ENCODE results near the gene SLC25A25. TPM values are rescaled to one million over a fixed set of nuclear protein-coding genes. Genes with fewer than 3 reads are reported as not detected.
A peak's percentile ranks its signal among the peaks of the same experiment; 100 is the strongest.

SLC25A25 gene
- total RNA-seq, 1 donor from 2014 or later, result 16.8 TPM

DNA sequence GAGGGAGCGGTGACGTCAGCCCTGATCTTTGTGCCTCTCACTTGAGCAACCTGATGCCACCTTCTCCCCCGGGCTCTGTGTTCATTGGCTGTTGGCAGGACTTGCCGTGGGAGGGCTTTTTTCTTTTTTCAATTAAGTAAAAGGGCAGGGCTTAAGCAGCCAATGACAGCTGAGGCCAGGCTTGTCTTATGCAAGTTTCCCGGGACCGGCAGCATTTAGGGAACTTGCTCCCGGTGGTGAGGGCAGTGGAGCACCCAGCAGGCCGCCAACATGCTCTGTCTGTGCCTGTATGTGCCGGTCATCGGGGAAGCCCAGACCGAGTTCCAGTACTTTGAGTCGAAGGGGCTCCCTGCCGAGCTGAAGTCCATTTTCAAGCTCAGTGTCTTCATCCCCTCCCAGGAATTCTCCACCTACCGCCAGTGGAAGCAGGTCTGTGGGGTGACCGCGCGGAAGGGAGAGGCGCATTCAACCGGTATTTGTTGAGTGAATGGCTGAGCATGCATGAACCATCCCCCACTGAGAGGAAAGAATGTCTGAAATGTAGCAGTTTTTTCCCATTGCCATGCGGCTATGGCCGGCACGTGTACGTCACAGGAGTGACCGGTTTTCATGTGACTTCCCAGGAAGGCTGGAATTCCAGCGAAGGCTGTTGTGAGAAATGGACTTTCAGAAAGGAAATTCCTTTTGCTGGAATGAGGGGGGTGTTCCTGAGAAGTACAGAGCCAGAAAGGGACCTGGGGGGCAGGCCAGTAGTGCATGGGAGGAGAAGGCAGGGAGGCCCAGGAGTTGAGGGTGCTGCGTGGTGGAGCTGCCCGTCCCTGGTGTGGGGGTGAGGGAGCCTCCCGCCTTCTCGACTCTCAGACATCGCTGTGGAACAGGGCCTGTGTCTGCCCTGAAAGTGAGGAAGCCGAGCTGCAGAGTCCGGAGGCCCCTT lies 30.5 kb downstream of the SLC25A25 start:
- Mint-ChIP-seq H3K4me1 (peaks cover 42% of the 10 kb centered on the region), H3K4me3 (peak overlapping the region; percentile 86), H3K36me3 (ENCODE audit: low read depth) (no peaks in the 10 kb centered on the region), H3K27me3 (ENCODE audit: low read depth) (no peaks in the 10 kb centered on the region), H3K27ac (ENCODE audit: unreplicated experiment) (peak overlapping the region; percentile 99), H3K9me3 (no peaks in the 10 kb centered on the region)
- TF ChIP-seq, protein P1, sequence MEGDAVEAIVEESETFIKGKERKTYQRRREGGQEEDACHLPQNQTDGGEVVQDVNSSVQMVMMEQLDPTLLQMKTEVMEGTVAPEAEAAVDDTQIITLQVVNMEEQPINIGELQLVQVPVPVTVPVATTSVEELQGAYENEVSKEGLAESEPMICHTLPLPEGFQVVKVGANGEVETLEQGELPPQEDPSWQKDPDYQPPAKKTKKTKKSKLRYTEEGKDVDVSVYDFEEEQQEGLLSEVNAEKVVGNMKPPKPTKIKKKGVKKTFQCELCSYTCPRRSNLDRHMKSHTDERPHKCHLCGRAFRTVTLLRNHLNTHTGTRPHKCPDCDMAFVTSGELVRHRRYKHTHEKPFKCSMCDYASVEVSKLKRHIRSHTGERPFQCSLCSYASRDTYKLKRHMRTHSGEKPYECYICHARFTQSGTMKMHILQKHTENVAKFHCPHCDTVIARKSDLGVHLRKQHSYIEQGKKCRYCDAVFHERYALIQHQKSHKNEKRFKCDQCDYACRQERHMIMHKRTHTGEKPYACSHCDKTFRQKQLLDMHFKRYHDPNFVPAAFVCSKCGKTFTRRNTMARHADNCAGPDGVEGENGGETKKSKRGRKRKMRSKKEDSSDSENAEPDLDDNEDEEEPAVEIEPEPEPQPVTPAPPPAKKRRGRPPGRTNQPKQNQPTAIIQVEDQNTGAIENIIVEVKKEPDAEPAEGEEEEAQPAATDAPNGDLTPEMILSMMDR (conservative IDR thresholded peaks at IDR 0.05), result no peak
- DNase-seq (ENCODE audit: low read depth, low spot score), result peak; percentile 71

DNA sequence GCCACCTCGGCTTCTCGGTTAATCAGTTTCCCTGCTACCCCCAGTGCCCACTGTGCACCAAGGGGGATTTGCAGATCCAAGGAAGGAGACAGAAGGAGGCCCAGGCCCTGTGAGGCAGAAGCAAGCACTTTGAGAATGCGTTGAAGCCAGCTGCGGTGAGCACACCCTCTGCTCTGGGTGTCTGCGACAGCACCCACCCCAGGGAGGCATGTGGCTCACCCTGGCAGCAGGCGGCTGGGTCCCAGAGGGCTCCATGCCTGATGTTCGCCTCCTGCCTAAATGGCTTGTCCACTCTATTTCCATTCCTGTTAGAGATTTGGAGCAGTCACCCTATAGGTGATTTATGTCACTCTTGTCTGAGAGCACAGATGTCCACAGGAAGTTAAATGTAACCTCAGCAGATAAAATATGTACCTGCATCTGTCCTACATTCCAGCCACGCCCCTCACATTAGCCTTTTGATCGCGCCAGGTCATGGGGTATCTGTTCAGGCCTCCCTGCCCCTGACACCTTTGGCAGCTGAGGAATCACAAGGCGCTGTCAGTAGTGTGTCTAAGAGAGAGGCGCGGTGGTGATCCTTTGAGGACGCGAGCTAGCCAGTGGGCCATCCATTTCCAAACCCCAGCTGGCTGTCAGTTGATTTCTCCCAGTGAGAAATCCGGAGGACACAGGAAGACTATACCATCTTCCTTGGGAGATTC lies 31.3 kb downstream of the SLC25A25 start:
- H3K9me3 Mint-ChIP-seq, result no peaks in the 10 kb centered on the region
- no peak for DNase-seq (ENCODE audit: low read depth, low spot score)
- no peaks in the 10 kb centered on the region for H3K27me3 Mint-ChIP-seq (ENCODE audit: low read depth)
- H3K36me3 Mint-ChIP-seq (ENCODE audit: low read depth), result no peaks in the 10 kb centered on the region
- peak overlapping the region; percentile 99 for H3K27ac Mint-ChIP-seq (ENCODE audit: unreplicated experiment)
- H3K4me1 Mint-ChIP-seq, result peaks cover 37% of the 10 kb centered on the region
- H3K4me3 Mint-ChIP-seq, result peak overlapping the region; percentile 86
- TF ChIP-seq, protein P1 (conservative IDR thresholded peaks at IDR 0.05), result no peak

DNA sequence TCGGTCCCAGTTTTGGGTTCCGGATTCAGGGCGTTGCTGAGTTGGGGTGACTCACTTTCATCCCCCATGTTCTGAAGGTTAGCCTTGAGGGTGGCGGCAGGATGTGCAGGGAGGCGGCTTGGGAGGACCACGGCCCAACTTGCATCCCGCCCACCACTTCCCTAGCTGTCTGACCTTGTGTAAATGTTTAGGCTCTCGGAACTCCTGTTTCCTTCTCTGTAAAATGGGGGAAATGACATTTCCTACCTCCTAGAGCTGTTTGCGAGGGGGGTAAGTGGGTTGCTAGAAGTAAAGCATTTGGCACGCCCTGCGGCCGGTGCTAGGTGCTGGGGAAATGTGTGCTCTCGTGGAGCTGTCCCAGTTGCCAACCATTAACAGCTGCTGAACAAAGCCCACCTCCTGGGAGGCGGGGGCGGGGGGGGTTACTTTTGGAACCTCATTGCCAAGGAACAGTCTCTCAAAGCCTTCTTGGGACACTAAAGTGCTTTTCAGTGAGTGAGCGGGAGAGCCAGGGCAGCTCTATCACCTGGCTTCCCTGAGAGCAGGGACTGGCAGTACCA lies 32.0 kb downstream of the SLC25A25 start:
- Mint-ChIP-seq H3K36me3 (ENCODE audit: low read depth) (no peaks in the 10 kb centered on the region), H3K4me1 (peaks cover 31% of the 10 kb centered on the region), H3K27ac (ENCODE audit: unreplicated experiment) (no peak overlapping the region), H3K9me3 (no peaks in the 10 kb centered on the region), H3K27me3 (ENCODE audit: low read depth) (no peaks in the 10 kb centered on the region), H3K4me3 (peak overlapping the region; percentile 34)
- TF ChIP-seq, protein P1 (conservative IDR thresholded peaks at IDR 0.05), result no peak
- DNase-seq (ENCODE audit: low read depth, low spot score), result no peak

DNA sequence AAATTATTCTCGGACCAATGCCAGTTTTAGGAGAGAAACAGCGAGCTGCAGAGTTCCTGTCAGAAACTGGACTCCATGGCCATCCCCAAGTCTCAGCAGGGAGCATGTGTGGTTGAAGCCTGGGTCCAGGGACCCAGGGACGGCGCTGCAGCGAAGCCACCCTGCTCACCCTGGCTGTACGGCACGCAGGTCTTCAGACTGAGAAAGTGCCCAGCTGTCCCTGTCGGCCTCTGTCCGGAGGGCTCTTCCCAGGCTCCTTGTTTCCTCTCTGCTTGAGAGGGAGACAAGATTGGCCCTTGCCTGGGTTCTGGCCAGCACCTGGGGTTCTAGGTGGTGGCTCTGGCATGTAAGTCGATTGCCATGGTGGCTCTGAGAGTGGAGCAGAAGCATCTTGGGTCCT lies 32.5 kb downstream of the SLC25A25 start:
- Mint-ChIP-seq H3K27ac (ENCODE audit: unreplicated experiment) (no peak overlapping the region), H3K36me3 (ENCODE audit: low read depth) (no peaks in the 10 kb centered on the region), H3K9me3 (no peaks in the 10 kb centered on the region), H3K27me3 (ENCODE audit: low read depth) (no peaks in the 10 kb centered on the region), H3K4me1 (peaks cover 31% of the 10 kb centered on the region), H3K4me3 (no peak overlapping the region)
- TF ChIP-seq, protein P1 (conservative IDR thresholded peaks at IDR 0.05), result no peak
- DNase-seq (ENCODE audit: low read depth, low spot score), result no peak

DNA sequence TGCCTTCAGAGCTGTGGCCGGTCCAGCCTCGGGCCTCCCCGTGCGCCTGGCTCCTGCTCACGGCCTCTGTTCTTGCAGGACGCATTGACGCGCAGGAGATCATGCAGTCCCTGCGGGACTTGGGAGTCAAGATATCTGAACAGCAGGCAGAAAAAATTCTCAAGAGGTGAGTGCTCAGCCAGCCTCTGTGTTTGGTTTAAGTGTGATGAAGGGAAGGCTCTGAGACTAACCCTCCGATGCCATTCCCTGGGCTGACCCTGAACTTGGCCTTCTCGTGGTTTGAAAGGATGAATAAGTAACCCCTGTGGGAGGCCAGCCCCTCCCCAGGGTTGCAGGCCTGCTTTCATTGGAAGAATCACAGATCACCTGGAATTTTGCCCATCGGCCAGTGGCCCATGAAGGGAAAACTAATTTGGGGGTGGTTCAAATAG lies 33.2 kb downstream of the SLC25A25 start:
- Mint-ChIP-seq H3K36me3 (ENCODE audit: low read depth) (no peaks in the 10 kb centered on the region), H3K4me1 (peaks cover 31% of the 10 kb centered on the region), H3K27ac (ENCODE audit: unreplicated experiment) (no peak overlapping the region)

More for the DNA sequence above, 33.2 kb downstream of the SLC25A25 start:
- Mint-ChIP-seq H3K27me3 (ENCODE audit: low read depth) (no peaks in the 10 kb centered on the region), H3K9me3 (no peaks in the 10 kb centered on the region), H3K4me3 (peak overlapping the region; percentile 3)
- TF ChIP-seq, protein P1 (conservative IDR thresholded peaks at IDR 0.05), result no peak
- DNase-seq (ENCODE audit: low read depth, low spot score), result no peak

Data from neural crest cell (in vitro differentiated cells).